ENCODE results near the gene CAPN10. TPM values are rescaled to one million over a fixed set of nuclear protein-coding genes. Genes with fewer than 3 reads are reported as not detected.

CAPN10 gene
- total RNA-seq, 4 donors from 2014 or later, result 41.9 to 118 (median 48.7) TPM

GRCh38 chr2:240573071-240573515 lies 13.4 kb upstream of the CAPN10 start:
- in situ Hi-C loops (cut with MboI; ENCODE audit: low pct_ligation_motif_present in 1 of 4, low pct_unique_long_range_greater_than_20kb in 1 of 4, low sequenced_read_pairs in 3 of 4) (no loop called here), intact Hi-C loops (cut with DNase I; ENCODE audit: low total_unique reads) (no loop called here)
- no peak overlapping the region for H3K27ac ChIP-seq
- WGBS, 2 donors (ENCODE audit: low coverage in 1 of 2), result 84% methylated on average over 7 of the region's 20 CpGs; no CpG with 5 or more reads in 1 of the 2 donors
- H3K4me1 ChIP-seq, result peaks cover 17 to 22% (median 20%) of the 10 kb centered on the region in 4 donors
- H3K36me3 ChIP-seq, result peaks cover 0 to 23% (median 4%) of the 10 kb centered on the region in 4 donors
- DNase-seq, result no peak
- H3K4me3 ChIP-seq, result no peak overlapping the region
- H3K9me3 ChIP-seq, result no peaks in the 10 kb centered on the region
- TF ChIP-seq CTCF (IDR thresholded peaks at IDR 0.05), result no peak
- no peak for TF ChIP-seq POLR2A (IDR thresholded peaks at IDR 0.05)
- no peak for TF ChIP-seq EP300 (IDR thresholded peaks at IDR 0.05; ENCODE audit: low read depth)
- TF ChIP-seq POLR2AphosphoS5 (IDR thresholded peaks at IDR 0.05), result no peak
- H3K27me3 ChIP-seq, result no peaks in the 10 kb centered on the region

- in situ Hi-C loops (cut with MboI; ENCODE audit: low pct_ligation_motif_present in 1 of 4, low pct_unique_long_range_greater_than_20kb in 1 of 4, low sequenced_read_pairs in 3 of 4), result no loop called here
- no peak for DNase-seq
- no peak overlapping the region for H3K4me3 ChIP-seq
- H3K36me3 ChIP-seq, result peaks cover 0 to 23% (median 4%) of the 10 kb centered on the region in 4 donors
- intact Hi-C loops (cut with DNase I; ENCODE audit: low total_unique reads), result no loop called here
- 94% methylated on average over 36 of the region's 37 CpGs; no CpG with 5 or more reads in 1 of the 2 donors for WGBS, 2 donors (ENCODE audit: low coverage in 1 of 2)
- H3K9me3 ChIP-seq, result no peaks in the 10 kb centered on the region
- no peak overlapping the region for H3K27ac ChIP-seq
- TF ChIP-seq EP300 (IDR thresholded peaks at IDR 0.05; ENCODE audit: low read depth) (no peak), CTCF (IDR thresholded peaks at IDR 0.05) (no peak), POLR2AphosphoS5 (IDR thresholded peaks at IDR 0.05) (no peak), POLR2A (IDR thresholded peaks at IDR 0.05) (no peak)
- no peaks in the 10 kb centered on the region for H3K27me3 ChIP-seq
- H3K4me1 ChIP-seq, result peaks cover 17 to 22% (median 20%) of the 10 kb centered on the region in 4 donors
Observed at GRCh38 chr2:240573516-240574385, 12.8 kb upstream of the CAPN10 start.

- Histone ChIP-seq H3K4me1 (peaks cover 18 to 24% (median 19%) of the 10 kb centered on the region in 4 donors), H3K9me3 (no peaks in the 10 kb centered on the region), H3K27ac (no peak overlapping the region), H3K36me3 (peaks cover 0 to 23% (median 4%) of the 10 kb centered on the region in 4 donors), H3K4me3 (no peak overlapping the region), H3K27me3 (no peaks in the 10 kb centered on the region)
- WGBS, 2 donors (ENCODE audit: low coverage in 1 of 2), result 89% methylated on average over 20 of the region's 21 CpGs; no CpG with 5 or more reads in 1 of the 2 donors
- no peak for DNase-seq
- in situ Hi-C loops (cut with MboI; ENCODE audit: low pct_ligation_motif_present in 1 of 4, low pct_unique_long_range_greater_than_20kb in 1 of 4, low sequenced_read_pairs in 3 of 4) (no loop called here), intact Hi-C loops (cut with DNase I; ENCODE audit: low total_unique reads) (no loop called here)
- TF ChIP-seq EP300 (IDR thresholded peaks at IDR 0.05; ENCODE audit: low read depth), result no peak
Observed at GRCh38 chr2:240574386-240575100, 12.0 kb upstream of the CAPN10 start.

- Histone ChIP-seq H3K27me3 (no peaks in the 10 kb centered on the region), H3K4me3 (no peak overlapping the region), H3K9me3 (no peaks in the 10 kb centered on the region), H3K27ac (no peak overlapping the region), H3K36me3 (peaks cover 0 to 23% (median 4%) of the 10 kb centered on the region in 4 donors), H3K4me1 (peaks cover 14 to 24% (median 17%) of the 10 kb centered on the region in 4 donors)
- TF ChIP-seq POLR2AphosphoS5 (IDR thresholded peaks at IDR 0.05) (no peak), POLR2A (IDR thresholded peaks at IDR 0.05) (no peak), CTCF (IDR thresholded peaks at IDR 0.05) (no peak), EP300 (IDR thresholded peaks at IDR 0.05; ENCODE audit: low read depth) (no peak)
- 86% methylated on average over 22 of the region's 23 CpGs; no CpG with 5 or more reads in 1 of the 2 donors for WGBS, 2 donors (ENCODE audit: low coverage in 1 of 2)
- DNase-seq, result no peak
- in situ Hi-C loops (cut with MboI; ENCODE audit: low pct_ligation_motif_present in 1 of 4, low pct_unique_long_range_greater_than_20kb in 1 of 4, low sequenced_read_pairs in 3 of 4), result no loop called here
- intact Hi-C loops (cut with DNase I; ENCODE audit: low total_unique reads), result no loop called here
Observed at GRCh38 chr2:240575101-240575965, 11.2 kb upstream of the CAPN10 start.
